GM12865 (cell line): Measurements from ENCODE around the gene RBMX.

Experiments
- DNase-seq: peaks from one replicate; pipeline ENCODE4 v3.0.0; 2010; ENCODE audit warnings: low read depth
- H3K4me3 ChIP-seq: 2 replicates; pipeline ENCODE4 v1.5.1; 2011; ENCODE audit warnings: mild to moderate bottlenecking, low read depth, low read length, control low read depth
- TF ChIP-seq, protein P1 (sequence below): IDR thresholded peaks from 2 replicates; pipeline ENCODE4 v1.5.1; 2011; ENCODE audit warnings: low read length, control low read depth, low read depth, inconsistent platforms; ENCODE audit not compliant: insufficient read depth; ENCODE audit errors: missing control alignments

Gene RBMX

GRCh38 chrX:136829413-136829812 lies 51.1 kb downstream of the RBMX start:
- DNase-seq = no peak

GRCh38 chrX:136828830-136829229 lies 51.7 kb downstream of the RBMX start:
- TF ChIP-seq, protein P1, sequence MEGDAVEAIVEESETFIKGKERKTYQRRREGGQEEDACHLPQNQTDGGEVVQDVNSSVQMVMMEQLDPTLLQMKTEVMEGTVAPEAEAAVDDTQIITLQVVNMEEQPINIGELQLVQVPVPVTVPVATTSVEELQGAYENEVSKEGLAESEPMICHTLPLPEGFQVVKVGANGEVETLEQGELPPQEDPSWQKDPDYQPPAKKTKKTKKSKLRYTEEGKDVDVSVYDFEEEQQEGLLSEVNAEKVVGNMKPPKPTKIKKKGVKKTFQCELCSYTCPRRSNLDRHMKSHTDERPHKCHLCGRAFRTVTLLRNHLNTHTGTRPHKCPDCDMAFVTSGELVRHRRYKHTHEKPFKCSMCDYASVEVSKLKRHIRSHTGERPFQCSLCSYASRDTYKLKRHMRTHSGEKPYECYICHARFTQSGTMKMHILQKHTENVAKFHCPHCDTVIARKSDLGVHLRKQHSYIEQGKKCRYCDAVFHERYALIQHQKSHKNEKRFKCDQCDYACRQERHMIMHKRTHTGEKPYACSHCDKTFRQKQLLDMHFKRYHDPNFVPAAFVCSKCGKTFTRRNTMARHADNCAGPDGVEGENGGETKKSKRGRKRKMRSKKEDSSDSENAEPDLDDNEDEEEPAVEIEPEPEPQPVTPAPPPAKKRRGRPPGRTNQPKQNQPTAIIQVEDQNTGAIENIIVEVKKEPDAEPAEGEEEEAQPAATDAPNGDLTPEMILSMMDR = no peak
- no peak overlapping the region for H3K4me3 ChIP-seq
- DNase-seq = no peak

More at GRCh38 chrX:136829413-136829812, 51.1 kb downstream of the RBMX start:
- H3K4me3 ChIP-seq = no peak overlapping the region
- TF ChIP-seq, protein P1 = no peak

GRCh38 chrX:136827026-136827425 lies 53.5 kb downstream of the RBMX start:
- DNase-seq = no peak
- TF ChIP-seq, protein P1 = no peak
- H3K4me3 ChIP-seq = no peak overlapping the region

DNA sequence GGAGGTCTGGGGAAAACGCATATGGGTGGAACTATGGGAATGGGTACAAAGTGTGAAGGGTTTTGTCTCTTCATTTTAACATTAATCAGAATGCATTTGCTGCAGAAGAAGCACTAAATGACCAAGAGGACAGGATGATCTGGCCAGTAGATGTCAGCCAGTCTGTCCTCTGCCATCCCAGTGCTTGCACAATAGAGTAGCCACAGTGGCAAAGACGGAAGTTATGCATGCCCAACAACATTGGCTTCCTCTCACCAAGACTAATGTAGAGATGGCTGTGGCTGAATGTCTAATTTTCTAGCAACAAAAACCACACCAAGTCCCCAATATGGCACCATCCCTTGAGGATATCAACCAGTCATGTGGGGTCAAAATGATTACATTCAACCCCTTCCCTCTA lies 54.8 kb downstream of the RBMX start:
- no peak overlapping the region for H3K4me3 ChIP-seq
- no peak for DNase-seq
- TF ChIP-seq, protein P1 = no peak
